HG03139 (cell line): ENCODE measurements around the gene LMX1B.

Source experiments
- ATAC-seq: cut with Tn5 transposase; IDR thresholded peaks from one replicate; pipeline ENCODE4 v1.9.1; 2021; ENCODE audit not compliant: unreplicated experiment

Gene LMX1B

DNA sequence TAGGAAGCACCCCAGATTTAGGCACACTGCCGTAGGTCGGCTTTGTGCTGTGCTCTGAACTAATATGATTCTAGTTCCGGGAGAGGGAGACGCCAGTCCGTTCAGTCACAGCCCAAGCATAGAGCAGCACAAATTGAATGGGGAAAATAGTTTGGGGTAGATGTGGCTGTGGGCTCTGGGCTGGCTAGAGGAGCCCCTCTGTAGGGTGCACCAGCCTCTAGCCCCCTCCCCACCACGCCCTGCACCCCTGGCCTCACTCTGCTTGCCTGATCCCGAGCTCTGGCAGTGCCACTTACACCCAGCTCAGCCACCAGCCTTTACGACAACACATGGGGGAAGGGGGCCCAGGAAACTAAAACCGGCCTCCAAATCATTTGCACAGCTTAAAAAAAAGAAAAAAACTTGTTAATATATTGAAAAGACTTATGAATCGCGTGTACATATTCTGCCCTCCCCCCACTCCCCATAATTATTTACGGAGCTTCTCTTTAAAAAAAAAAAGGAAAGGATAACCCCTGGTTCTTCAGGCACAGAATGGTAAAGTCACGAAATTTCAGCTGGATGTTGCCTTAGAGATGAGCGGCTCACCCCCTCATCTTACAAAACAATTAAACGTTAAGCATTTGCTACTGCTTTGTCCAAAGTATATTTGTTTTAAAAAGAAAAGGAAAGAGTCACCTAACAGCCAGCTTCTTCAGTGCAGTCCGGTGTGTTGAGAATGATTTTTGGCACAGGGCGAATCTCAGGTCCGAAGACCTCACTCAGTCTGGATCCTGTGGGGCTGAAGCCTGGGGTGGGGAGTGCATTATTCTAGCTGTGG is 3.5 kb downstream of the LMX1B start:
- ATAC-seq: no peak

DNA sequence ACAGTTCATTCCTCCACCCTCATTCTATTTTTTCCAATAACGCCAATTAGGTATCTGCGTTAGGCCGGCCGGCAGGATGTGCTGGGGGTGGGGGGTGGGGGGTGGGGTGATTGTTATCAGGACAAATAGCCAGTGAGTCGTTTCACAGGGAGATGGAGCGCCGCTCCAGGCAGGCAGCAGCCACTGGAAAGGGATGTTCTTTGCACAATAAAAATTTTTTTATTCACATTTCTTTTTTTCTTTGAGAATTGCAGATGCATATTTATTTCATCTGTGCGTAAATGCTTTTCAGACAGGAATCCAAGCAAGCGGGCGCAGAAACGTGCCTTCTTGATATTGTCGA is 4.1 kb downstream of the LMX1B start:
- no peak for ATAC-seq

DNA sequence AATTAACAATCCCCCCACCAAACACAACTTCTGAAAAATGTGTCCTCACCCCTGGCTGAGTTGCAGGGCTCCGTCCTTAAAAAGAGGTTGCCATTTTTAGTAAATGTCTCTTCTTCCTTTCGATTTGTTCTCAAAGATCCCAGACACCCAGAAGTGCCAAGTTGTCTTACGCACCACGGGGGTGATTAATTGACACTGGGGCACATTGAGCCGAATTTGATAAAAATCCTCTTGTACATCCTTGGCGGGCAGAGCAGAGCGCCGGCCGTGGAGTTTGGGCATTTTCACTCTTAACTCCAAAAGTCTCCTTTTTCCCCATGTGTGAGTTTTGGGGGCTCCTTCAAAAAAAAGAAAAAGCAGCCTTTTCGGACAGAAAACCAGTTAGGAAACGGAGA is 4.5 kb downstream of the LMX1B start:
- no peak for ATAC-seq

DNA sequence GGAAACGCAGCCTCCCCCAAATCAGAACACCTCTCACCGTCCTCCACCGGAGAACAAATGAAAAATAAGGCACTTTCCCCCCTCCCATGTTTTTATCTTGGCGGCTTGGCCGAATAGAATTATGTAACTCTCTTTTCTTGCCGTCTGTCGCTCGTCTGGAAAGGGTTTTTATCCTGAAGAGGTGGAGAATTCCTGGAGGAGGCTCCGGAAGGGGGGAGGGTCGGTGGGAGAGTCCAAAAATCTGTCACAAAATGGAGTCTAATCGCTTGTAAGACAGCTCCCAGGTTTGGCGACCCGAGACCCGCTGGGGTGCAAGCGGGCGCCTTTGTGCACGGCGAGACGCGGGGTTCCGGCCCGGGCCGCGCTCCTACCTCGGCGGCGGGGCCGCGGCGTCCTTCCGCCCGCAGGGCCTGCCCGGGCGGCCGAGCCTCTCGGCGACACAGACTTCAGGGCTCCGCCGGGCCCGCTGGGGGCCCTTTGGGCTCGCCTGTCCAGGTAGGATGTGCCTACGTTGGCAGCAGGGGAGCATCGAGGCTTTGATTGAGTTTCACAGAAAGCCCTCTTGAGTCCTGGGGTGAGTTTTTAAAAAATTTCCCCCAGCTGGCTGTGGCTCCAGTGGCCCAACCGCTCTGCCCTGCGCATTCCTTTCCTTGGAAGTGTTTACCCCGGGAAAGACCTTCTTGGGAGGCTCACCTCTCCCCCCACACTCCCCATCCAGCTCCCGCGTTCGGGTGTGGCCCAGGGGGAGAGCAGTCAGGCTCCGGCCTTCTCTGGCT is 5.0 kb downstream of the LMX1B start:
- ATAC-seq: no peak

DNA sequence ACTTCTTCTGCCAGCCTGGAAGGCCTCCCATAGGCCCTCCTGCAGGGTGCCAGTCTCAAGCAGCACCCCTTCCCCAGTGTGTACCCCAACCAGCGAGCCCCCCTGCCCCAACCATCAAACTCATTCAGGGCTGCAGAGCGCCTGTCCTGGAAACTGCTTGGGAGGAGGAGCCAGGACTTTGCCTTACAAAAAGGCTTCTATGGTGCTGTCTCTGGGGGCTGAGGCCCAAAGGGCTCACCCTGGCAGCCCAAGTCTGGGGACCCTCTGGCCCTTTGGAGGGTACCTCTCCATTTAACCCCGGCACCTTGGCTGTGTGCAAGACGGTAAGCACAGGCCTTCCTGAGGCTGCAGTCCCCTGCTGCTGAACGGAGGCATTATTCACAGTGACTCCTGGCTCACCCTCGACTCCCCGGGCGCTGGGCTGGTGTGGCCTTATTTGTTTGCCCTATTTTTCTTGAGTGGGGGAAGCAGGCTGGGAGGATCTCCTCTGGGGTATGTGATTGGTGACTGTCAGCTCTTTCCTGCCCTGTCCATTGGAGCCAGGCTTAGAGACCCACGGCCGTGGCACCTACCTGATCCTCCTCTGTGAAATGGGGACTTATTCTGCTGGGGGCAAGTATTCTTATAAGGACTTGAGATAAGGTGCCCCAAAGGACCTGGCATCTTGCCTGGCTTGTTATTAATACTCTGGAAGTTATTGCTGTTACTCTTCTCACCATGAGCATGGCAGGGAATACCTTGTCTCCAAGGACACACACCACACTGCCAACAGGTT is 5.8 kb downstream of the LMX1B start:
- ATAC-seq: no peak

DNA sequence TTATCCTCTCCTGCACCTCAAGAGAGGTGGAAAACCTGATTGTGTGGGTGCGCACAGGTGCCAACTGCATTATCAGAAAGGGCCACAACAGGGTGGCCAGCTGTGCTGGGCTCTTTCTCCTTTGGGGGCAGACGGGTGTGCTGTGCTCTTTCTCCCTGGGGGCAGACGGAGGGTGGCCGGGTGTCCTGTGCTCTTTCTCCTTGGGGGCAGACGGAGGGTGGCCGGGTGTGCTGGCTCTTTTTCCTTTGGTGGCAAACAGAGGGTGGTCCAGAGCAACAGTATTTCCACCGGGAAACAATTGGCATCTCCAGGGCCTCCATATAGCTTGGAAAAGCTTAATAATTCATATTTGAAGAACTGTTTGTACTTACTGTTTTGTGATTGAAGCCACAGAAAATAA is 6.8 kb downstream of the LMX1B start:
- no peak for ATAC-seq

DNA sequence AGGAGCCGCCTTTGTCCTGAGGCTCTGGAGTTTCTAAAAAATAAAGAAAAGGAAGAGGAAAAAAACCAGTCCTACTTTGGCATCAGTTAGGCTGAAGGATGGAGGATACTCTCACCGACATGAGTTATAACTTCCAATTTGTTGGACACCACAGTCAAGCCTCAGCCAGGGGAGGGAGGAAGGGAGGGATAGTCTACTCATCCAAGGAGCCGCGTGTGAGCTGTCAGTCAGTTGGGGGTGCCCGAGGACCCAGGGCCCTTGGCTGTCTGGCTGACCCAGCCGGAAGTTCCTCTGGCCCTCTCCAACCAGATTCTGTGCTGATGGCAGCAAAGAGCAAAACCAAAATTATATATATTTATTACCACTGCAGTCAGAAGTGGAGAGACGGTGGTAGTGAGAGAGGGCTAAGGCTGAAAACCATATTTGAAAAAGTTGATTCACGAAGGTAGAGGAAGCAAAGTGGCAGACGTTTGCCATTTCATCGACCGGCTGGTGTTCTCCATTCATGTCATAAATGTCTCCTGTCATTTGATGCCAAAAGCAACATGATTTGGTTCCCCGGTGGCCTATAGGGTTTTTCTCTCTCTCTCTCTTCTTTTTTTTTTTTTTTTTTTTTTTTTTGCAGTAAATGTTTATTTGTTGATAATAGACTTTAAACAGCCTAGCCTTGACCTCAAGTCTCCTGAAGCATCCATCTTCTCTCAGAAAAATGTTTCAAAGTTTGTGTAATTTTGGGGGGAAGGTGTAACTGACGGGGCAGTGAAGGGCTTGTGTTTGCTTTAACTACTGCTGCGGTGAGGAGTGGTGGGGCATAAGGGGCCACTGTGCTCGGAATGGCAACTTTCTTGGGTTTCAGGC is 7.6 kb downstream of the LMX1B start:
- no peak for ATAC-seq

DNA sequence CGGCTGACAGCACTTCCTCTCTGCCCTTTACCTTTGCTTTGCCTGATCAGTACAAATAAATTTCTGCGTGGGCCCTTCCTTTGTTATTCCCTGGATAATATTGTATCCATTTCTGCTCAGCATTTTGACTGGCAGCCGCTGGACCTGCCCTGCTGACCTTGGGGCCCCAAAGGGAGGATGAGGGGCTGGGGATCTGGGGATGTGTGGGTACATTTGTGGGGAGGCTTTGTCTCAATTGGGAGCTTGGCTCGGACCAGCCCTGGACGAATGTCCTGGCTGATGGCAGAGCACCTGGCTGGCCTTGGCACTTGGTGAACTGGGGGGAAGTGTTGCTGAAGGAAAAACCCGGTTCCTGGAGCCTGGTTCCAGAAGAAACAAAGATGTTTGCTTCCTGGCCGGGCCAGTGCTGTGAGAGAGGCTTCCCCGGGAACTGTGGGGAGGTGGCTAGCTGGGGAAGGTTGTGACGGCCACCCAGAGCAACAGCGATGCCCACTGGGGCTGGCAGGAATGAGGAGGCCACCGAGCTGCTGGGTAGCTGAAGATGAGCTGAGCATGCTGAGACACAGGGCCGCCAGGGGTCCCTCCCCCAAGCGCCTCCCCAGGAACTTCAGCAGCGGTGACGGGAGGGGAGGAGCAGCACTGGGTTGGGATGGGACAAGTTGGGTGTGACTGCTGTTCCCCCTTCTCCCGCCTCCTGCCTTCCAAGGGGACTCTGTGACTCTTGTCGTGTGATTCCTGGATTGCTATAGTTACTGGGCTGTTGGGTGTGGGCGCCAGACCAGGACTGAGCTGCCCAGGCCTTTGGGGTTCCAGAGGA is 8.4 kb downstream of the LMX1B start:
- ATAC-seq: no peak

DNA sequence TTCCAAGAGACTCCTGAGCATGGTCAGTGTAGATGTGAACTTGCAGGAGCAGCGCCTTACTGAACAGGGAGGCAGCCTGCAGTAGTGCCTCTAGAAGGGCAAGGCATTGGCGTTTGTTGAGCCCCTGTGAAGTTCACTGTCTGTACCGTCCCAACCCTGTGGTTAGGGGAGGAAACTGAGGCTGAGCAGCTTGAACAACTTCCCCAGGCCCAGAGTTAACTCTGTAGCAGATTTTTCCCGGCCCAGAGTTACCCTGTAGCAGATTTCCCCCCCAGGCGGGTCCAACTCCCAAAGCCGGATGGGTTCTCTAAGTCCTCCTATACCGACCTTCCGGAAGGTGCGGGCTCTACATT is 9.6 kb downstream of the LMX1B start:
- no peak for ATAC-seq

DNA sequence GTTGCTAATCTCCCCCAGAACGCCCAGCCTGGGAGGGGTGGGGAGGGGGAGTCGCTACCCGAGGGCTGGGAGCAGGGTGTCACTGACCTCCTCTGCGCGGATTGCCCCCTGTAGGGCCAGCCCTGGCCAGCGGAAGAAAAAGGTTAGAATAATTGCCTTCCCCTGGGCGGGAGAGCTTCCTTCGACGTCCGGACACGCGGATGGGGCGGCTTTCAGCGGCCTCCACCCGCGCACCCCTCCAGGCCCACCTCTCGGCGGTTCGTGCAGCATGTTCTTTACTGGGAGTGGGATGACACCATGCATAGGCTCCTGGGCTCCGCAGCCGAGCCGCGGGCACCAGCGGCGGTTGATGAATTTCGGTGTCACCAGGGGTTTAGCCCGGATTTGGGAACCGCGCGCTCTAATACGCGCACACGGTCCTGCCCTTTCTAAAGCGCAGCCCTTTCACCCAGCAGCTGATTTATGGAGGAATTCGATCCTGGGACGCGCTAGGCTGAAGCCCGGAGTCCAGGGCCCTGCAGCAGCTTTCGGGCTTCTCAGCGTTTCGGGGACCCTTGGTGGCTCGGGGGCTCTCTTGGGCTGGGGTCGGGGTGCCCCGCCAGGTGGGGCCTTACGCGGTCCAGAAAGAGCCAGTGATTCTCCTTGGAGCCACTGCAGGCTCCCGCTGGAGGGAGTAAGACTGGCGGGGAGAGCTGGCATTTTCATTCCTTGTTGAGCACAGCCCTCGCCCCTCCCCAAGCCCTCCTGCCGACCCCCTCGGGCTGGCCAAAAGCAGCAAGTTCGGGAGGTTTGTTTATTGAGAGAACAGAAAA is 10.1 kb downstream of the LMX1B start:
- no peak for ATAC-seq

DNA sequence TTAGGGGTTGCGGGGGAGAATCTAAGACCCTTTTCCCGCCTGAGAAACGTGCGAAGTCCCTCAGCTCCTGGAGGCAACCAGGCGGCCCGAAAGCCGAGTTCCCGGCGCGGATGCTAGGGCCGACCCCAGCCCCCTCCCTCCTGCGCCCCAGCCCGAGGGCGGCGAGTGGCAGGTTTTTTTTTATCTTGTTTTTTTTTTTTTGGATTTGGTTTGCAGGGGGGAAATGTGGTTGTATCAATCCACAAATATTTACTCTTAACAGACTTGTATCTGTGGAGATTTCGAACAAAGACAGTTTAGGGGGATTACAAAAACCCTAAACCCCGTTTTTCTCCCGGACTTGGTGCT is 10.7 kb downstream of the LMX1B start:
- no peak for ATAC-seq

DNA sequence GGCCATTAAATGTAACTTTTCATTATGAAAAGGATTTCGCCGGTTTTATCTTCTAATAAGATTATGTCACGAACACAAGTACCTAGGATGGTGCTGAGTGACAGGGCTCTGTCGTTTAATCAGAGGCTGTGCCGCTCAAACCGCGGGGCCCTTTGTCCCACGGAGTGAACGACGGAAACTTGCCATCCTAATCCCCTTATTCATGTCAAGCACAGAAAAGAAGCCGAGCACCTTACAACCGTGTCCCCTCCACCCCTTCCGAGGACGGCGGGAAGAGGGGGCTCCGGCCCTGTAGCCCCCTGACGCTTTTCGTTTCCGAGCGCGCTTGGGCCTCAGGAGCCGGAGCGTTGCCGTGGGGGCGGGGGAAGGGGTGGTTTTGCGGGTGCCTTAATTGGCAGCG is 11.2 kb downstream of the LMX1B start:
- no peak for ATAC-seq

DNA sequence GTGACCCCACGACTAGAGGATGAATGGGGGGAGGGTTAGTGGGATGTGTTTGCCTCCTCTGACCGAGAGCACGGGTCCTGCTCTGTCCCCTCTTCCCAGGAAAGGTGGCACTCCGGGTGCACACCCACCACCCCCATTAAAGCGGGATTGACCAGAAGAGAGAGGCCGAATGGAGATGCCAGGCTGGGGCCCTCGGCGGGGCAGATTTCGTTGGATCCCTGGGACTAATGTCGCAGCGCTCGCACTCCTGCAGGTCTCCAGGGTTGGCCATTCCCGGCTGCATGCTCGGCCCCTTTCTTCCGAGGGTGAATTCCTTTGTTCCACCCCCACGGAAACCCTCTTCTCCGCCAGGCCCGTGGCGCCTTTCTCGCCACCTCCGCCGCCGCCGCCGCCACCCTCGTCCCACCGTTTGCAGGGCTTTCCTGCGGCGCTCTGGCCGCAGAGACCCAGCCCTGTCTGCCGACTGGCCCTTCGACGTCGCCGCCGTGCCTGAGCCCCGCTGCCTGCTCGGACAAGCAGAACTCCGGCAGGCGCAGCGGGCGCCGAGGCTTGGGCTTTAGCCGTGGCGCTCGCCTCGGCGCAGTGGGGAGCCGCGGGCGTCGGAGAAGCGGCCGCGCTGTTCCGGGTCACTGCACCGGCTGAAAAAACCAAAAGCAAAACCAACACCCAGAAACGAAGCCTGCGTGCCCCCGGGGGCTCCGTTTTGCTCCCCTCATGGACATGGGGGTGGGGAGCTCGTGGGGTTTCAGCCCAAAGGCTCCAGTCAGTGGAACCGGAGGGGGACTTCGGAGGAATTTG is 11.8 kb downstream of the LMX1B start:
- no peak for ATAC-seq

DNA sequence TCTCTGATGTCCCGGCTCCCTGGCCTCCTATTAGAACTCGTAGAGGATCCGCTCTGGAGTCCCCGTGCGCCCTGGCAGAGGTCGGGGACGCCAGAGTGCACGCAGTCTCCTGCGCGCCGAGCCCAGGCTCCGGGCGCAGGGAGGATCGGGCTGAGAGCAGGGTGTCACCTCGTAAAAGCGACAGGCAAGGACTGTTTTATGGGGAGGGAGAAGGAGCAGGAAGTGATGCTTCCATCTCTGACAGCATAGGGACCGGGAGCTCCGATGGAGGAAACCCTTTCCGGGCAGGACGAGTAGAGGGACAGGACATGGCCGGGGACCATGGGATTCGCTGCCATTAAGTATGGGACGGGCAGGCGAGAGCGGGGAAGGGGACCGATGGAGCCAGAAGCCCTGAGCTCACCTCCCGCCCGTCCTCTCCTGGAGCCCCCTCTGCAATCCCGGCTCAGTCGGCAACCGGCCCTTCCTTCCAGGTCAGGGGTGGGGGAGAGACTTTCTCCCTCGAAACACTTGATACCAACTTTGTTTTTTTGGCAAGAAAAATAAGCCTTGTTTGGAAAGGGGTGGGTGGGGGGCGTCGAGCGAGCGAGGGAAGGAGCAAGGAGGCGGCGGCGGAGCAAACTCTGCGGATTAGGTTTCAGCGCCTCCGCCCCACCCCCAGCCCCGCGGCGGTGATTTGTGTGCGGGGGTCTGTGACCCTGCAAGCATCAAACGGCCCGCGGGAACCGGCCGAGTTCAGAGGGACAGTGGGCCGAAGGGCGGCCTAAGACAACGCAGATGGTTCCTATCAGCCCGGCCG is 12.6 kb downstream of the LMX1B start:
- no peak for ATAC-seq

DNA sequence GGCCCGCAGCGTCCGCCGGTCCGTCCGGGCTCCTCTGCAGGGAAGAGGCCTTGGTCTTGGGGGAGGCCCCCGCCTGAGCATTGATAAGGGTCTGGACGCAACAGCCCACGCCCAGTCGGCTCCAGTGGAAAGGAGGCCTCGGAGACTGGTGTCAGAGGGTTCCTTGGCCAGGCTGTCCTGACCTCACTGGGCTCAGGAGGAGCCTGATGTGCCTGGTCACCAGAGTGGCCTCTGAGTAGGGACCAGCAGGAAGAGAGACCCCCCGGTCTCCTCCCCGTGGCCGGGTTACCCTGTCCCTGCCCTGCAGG is 13.2 kb downstream of the LMX1B start:
- no peak for ATAC-seq

DNA sequence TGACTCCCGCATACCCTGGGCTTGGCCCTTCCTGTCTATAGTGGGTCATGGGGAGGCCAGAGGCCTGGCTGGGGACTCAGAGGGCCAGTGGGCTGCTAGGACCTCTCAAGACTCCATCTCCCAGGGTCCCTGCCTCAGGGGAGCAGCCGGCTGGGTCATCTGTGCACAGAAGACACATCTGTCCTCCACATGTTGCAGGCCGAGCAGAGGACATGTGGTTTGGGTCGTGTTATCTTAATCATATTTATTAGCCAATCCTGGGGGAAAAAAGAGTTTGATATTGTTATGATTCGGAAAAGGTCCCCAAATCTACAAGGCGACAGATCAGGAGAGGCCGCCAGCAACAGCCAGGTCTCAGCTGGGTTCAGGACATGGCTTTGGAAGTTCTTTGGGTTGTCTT is 14.4 kb downstream of the LMX1B start:
- ATAC-seq: no peak

DNA sequence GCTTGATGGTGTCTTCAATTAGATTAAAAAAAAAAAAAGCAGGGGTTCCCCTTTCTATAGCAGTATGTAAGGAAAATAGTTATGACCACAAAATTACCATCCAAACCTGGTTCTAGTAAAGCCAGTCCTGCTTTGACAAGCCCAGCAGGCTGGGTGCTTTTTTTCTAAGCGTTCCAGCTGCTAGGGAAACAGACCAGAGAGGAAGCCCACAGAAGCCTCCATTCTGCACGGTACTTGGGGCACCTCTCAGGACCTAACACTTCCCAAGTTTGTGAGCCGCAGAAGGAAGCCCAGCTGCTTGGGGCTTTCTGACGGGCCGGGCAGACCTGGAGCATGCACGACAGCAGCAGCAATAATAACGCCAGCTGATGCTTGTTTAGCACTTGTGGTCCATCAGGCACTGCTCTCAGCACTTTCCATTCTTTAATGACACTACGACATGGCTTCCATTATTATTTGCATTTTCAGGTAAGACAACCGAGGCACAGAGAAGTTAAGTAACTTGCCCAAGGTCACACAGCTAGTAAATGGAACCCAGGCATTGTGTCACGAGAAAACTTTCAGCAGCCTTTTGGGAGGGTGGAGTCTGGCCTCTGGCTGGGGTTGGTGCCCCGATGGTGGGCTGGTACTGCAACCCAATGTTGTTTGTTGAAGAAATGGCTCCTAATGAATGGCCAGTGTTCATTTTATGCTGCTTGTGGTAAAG is 15.4 kb downstream of the LMX1B start:
- no peak for ATAC-seq
